C4-2B (cell line): ENCODE data around the gene CEP44.

Experiments
- H3K27ac ChIP-seq: fragments of 450-650 bp; 2 replicates; pipeline ENCODE4 v1.5.1; 2017
- ZFX ChIP-seq: fragments of 450-650 bp; IDR thresholded peaks from 2 replicates; pipeline ENCODE4 v1.6.1; 2017
- TF ChIP-seq, protein P1 (sequence below): fragments of 450-650 bp; conservative IDR thresholded peaks from 2 replicates; pipeline ENCODE4 v1.5.1; 2017; ENCODE audit warnings: mild to moderate bottlenecking

The CEP44 gene

DNA sequence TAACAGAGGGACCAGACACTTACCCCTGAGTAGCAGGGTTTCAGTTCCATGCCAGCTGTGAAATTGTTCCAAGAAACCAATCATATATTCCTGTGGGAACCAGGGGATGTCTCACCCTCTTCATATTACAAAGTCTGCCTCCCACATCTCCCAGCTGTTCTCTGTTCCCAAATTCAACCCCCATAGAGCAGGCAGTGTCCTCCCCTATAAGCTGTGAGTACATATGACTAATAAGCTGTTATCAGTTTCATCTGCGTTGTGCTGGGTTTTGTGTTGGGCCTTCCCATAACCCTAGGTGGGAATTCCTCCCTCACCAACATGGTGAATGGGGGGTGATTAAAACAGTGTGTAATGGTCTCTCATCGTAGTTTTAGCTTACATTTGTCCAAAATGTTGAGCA is 41.0 kb downstream of the CEP44 start:
- H3K27ac ChIP-seq, result no peak overlapping the region
- TF ChIP-seq, protein P1, sequence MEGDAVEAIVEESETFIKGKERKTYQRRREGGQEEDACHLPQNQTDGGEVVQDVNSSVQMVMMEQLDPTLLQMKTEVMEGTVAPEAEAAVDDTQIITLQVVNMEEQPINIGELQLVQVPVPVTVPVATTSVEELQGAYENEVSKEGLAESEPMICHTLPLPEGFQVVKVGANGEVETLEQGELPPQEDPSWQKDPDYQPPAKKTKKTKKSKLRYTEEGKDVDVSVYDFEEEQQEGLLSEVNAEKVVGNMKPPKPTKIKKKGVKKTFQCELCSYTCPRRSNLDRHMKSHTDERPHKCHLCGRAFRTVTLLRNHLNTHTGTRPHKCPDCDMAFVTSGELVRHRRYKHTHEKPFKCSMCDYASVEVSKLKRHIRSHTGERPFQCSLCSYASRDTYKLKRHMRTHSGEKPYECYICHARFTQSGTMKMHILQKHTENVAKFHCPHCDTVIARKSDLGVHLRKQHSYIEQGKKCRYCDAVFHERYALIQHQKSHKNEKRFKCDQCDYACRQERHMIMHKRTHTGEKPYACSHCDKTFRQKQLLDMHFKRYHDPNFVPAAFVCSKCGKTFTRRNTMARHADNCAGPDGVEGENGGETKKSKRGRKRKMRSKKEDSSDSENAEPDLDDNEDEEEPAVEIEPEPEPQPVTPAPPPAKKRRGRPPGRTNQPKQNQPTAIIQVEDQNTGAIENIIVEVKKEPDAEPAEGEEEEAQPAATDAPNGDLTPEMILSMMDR, result no peak
- TF ChIP-seq ZFX, result no peak

DNA sequence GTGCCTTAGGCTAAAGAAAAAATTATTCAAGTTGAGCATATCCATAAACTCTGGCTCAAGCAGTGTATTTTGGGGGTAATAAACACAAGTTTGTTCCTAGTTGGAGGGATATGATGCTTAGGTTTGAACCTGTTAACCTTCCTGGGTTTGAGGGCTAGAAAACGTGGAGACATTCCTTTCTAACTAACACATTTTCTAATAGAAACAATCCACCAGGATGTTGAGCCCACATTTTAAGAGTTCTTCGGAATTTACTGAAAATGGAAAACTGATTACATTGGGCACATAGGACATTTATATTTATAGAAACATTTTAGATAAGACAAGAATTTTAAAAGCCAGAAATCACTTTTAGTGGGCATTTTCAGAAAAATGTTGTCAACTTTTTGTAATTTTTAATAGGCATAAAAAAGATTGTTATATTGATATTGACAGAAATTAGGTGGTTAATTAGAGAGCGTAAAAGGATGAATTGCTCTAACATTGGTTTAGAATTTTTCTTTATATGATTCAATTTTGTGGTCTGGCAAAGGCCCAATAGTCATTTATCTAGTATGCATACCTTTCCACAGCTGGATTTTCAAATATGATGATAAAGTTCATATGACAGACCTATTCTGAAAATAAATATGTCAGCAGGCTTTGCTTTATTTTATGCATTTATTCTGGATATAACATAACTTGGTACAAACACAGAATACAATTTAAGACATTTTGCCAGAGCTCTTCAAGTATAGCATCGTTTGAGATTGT is 49.2 kb downstream of the CEP44 start:
- TF ChIP-seq ZFX, result no peak
- H3K27ac ChIP-seq, result no peak overlapping the region

DNA sequence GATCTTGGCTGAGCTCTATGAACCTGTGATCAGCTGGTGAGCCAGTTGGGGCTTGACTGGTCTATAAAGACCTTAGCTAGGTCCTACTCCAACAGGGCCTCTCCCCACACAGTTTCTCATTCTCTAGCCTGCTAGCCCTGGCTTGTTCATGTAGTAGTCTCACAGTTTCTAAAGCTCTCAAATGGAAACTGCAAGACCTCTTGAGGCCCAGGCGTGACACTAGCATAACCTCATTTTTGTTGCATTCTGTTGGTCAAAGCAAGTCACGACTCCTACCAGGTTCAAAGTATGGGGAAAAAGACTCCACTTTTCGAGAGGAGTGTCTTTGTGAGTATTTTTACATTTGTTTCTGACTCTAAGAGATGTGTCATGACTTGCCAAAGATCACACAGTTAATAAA is 50.9 kb downstream of the CEP44 start:
- no peak overlapping the region for H3K27ac ChIP-seq
- TF ChIP-seq ZFX, result no peak

DNA sequence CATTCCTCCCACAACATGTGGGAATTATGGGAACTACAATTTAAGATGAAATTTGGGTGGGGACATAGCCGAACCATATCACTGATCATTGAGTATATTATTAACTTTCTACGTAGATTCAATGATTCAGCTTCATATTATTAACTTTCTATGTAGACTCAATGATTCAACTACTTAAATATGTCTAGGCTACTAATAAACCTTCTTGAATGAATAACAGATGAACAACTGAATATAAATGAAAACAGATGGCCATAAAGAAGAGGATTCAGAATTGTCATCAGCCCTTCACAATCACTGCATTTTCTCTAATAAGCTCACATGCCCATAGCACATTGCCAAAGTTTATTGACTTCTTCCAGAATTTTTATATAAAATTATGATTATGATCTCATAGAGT is 57.0 kb downstream of the CEP44 start:
- TF ChIP-seq, protein P1, result no peak
- no peak for TF ChIP-seq ZFX
- H3K27ac ChIP-seq, result no peak overlapping the region

DNA sequence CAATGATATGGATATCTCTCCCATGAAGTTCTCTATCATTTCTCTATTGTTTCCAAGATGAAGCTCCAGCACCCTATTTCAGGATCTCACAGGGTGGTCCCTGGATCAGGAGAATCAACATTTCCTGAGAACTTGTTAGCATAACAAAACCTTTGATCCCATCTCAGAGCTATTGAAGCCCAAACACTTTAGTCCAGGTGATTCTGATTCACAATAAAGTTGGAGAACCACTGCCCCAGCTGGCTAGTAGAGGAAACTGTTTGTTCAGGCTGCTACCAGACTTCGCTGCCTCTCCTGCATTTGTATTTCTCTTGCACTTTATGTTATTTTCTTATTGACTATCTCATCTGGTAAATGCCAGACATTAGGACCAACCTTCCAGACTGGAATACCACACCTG is 65.4 kb downstream of the CEP44 start:
- no peak overlapping the region for H3K27ac ChIP-seq
- TF ChIP-seq, protein P1, result no peak; the same call in 1 of the 2 replicates
- TF ChIP-seq ZFX, result no peak

DNA sequence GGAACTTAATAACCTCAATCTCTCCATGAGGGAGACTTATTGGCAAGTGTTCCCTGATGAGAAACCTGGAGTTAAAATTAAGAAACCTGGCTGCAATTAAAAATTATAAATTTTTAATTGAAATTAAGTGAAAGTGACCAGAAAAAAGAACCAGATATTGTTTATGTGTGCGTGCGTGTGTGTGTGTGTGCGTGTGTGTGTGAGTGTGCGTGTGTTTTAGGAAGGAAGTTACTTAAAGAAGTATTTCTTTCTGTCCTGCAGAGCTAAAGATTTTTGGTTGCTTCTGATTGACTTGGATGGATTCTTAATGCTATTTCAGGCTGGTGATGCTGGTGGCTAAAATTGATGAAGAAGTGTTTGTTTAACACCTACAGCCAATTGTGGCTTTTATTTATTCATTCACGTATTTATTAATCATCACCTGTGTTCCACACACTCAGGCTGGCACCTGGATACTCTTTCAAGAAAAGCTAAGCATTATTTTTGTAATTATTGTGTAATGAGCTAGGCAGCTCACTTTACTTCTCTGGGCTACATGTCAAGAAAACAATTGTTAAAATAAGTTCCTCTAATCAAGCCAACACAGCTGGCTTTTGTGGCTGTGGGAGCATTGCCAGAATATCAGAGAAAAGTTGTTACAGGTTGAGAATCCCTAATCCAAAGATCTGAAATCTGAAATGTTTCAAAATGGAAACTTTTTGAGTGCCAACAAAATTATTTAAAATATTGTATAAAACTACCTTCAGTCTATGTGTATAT is 68.5 kb downstream of the CEP44 start:
- TF ChIP-seq, protein P1, result no peak
- no peak for TF ChIP-seq ZFX
- H3K27ac ChIP-seq, result no peak overlapping the region

DNA sequence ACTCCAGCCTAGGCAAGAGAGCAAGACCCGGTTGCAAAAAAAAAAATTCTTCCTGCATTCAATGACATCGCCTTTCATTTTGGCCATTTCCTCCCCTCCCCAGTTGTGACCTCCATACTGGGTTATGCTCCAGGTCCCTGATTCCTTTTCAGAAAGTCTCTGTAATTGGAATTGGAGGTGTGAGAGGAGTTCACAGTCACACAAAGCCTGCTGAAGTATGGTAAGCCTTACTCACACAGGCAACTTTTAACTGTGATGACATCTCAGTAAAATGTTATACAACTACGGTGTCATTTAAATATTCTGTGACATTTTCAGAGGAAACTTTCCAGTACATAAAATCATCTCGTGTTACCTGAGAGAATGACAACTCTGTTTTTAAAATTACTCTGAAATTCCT is 73.6 kb downstream of the CEP44 start:
- TF ChIP-seq ZFX, result no peak
- TF ChIP-seq, protein P1, result no peak
- no peak overlapping the region for H3K27ac ChIP-seq

DNA sequence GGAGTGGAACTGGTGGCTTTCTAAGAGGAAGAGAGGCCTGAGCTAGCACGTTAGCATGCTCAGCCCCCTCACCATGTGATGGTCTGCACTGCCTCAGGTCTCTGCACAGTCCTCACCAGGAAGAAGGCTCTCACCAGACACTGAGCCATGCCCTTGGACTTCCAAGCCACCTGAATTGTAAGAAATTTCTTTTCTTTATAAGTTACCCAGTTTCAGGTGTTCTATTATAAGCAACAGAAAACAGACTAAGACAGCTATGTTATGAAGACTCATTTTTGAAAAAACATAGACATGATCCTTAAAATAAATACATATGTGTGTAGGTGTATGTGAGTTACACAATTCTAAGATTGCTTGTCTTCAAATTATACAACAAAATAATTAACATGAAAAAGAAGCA is 74.7 kb downstream of the CEP44 start:
- H3K27ac ChIP-seq, result no peak overlapping the region
- no peak for TF ChIP-seq ZFX
- TF ChIP-seq, protein P1, result no peak
